ENCODE data around the gene EDN2.

EDN2 gene

GRCh38 chr1:41519667-41520066, 35.2 kb upstream of the EDN2 start:
- Histone ChIP-seq H3K79me2 (ENCODE audit: control insufficient read depth, low read length) (no peaks in the 10 kb centered on the region), H3K4me2 (ENCODE audit: low read length) (no peak overlapping the region), H4K20me1 (ENCODE audit: control insufficient read depth, insufficient read depth, low read depth, low read length) (no peaks in the 10 kb centered on the region), H3K27ac (ENCODE audit: low read depth, low read length) (no peak overlapping the region), H3K9me3 (ENCODE audit: control insufficient read depth, insufficient read depth, low read length) (no peaks in the 10 kb centered on the region), H3K9me2 (replicated peaks; ENCODE audit: control insufficient read depth, low read length) (no peaks in the 10 kb centered on the region), H3K4me3 (ENCODE audit: low read length) (no peak overlapping the region), H3K27me3 (ENCODE audit: control insufficient read depth, low read length) (no peaks in the 10 kb centered on the region; the same call in none of the 2 replicates), H3K4me1 (ENCODE audit: control insufficient read depth, low read length) (peaks cover 6% of the 10 kb centered on the region), H3F3A (ENCODE audit: control insufficient read depth, insufficient read depth) (no peaks in the 10 kb centered on the region), H3K36me3 (ENCODE audit: control insufficient read depth, low read length) (no peaks in the 10 kb centered on the region)
- TF ChIP-seq CTCF (IDR thresholded peaks at IDR 0.05; ENCODE audit: low read depth, low read length, poor library complexity, severe bottlenecking), result no peak
- TF ChIP-seq EZH2phosphoT487 (IDR thresholded peaks at IDR 0.05; ENCODE audit: borderline replicate concordance, low read length), result no peak

- Histone ChIP-seq H4K20me1 (ENCODE audit: control insufficient read depth, insufficient read depth, low read depth, low read length) (no peaks in the 10 kb centered on the region), H3K9me3 (ENCODE audit: control insufficient read depth, insufficient read depth, low read length) (no peaks in the 10 kb centered on the region), H3K4me1 (ENCODE audit: control insufficient read depth, low read length) (peaks cover 6% of the 10 kb centered on the region), H3K79me2 (ENCODE audit: control insufficient read depth, low read length) (no peaks in the 10 kb centered on the region), H3K27ac (ENCODE audit: low read depth, low read length) (no peak overlapping the region), H3K27me3 (ENCODE audit: control insufficient read depth, low read length) (no peaks in the 10 kb centered on the region; the same call in none of the 2 replicates), H3F3A (ENCODE audit: control insufficient read depth, insufficient read depth) (no peaks in the 10 kb centered on the region), H3K4me2 (ENCODE audit: low read length) (no peak overlapping the region), H3K36me3 (ENCODE audit: control insufficient read depth, low read length) (no peaks in the 10 kb centered on the region), H3K4me3 (ENCODE audit: low read length) (no peak overlapping the region), H3K9me2 (replicated peaks; ENCODE audit: control insufficient read depth, low read length) (no peaks in the 10 kb centered on the region)
- TF ChIP-seq CTCF (IDR thresholded peaks at IDR 0.05; ENCODE audit: low read depth, low read length, poor library complexity, severe bottlenecking), result no peak
- no peak for TF ChIP-seq EZH2phosphoT487 (IDR thresholded peaks at IDR 0.05; ENCODE audit: borderline replicate concordance, low read length)
Observed at GRCh38 chr1:41518471-41518870, 34.0 kb upstream of the EDN2 start.

GRCh38 chr1:41517062-41517438, 32.6 kb upstream of the EDN2 start:
- no peak for TF ChIP-seq CTCF (IDR thresholded peaks at IDR 0.05; ENCODE audit: low read depth, low read length, poor library complexity, severe bottlenecking)

More at GRCh38 chr1:41517062-41517438, 32.6 kb upstream of the EDN2 start:
- H3K4me2 ChIP-seq (ENCODE audit: low read length), result no peak overlapping the region
- H3K36me3 ChIP-seq (ENCODE audit: control insufficient read depth, low read length), result no peaks in the 10 kb centered on the region
- H4K20me1 ChIP-seq (ENCODE audit: control insufficient read depth, insufficient read depth, low read depth, low read length), result no peaks in the 10 kb centered on the region
- H3F3A ChIP-seq (ENCODE audit: control insufficient read depth, insufficient read depth), result no peaks in the 10 kb centered on the region
- H3K4me3 ChIP-seq (ENCODE audit: low read length), result no peak overlapping the region
- H3K9me2 ChIP-seq (replicated peaks; ENCODE audit: control insufficient read depth, low read length), result no peaks in the 10 kb centered on the region
- H3K27me3 ChIP-seq (ENCODE audit: control insufficient read depth, low read length), result no peaks in the 10 kb centered on the region; the same call in none of the 2 replicates
- H3K27ac ChIP-seq (ENCODE audit: low read depth, low read length), result no peak overlapping the region
- H3K4me1 ChIP-seq (ENCODE audit: control insufficient read depth, low read length), result peaks cover 6% of the 10 kb centered on the region
- H3K9me3 ChIP-seq (ENCODE audit: control insufficient read depth, insufficient read depth, low read length), result no peaks in the 10 kb centered on the region
- H3K79me2 ChIP-seq (ENCODE audit: control insufficient read depth, low read length), result no peaks in the 10 kb centered on the region

Measured in DOHH2 (cell line).